Measurements from ENCODE around the gene RAB33B.
"Not testable (repeated sequence)": the region's sequence is repeated elsewhere in the genome, so short reads cannot be mapped to it uniquely, and the experiment has no call there.

RAB33B gene

DNA sequence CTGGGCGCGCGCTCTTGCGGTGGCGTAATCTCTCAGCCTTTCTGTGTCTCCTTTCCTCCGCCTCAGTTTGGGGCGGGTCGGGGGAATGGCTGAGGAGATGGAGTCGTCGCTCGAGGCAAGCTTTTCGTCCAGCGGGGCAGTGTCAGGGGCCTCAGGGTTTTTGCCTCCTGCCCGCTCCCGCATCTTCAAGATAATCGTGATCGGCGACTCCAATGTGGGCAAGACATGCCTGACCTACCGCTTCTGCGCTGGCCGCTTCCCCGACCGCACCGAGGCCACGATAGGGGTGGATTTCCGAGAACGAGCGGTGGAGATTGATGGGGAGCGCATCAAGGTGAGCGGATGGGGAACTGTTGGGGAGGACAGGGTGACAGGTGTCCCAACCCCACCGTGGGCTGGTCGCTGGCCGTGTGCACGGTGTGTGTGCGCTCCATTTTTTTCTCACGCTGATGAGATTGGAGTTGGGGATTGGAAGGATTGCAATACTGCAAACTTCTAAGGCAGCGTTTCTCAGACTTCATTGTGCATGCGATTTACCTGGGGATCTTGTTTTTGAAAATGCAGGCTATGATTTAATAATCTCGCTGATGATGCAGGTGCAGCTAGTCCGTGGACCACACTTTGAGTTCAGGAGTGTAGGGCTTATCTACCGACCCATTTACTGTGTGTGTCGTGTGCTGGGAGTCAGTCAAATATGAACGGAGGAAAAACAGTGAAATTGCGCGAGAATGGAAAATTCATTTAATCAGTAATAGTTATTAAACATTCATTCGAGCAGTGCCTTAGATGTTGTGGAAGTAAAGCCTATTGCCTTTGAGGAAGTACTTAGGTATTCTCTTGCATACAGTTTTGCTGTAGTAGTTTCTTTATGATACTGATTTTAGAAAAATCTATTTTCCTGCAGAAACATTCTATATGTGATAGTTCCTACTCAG is at the start of gene RAB33B:
Gene RAB33B, plus strand, starts transcription at position 11 of the 935 bp plus-strand sequence. Its CDS starts 75 bp downstream, at position 86.
- no peak for DNase-seq (ENCODE audit: low read depth)

GRCh38 chr4:139410312-139410711 is 43.6 kb upstream of the RAB33B start:
- DNase-seq (ENCODE audit: low read depth) = no peak
- no peak overlapping the region for H3K4me3 ChIP-seq (ENCODE audit: low read depth, low read length)

More for the DNA sequence above, at the start of gene RAB33B:
- peak within 1 kb of the TSS; percentile 100 for H3K4me3 ChIP-seq (ENCODE audit: low read depth, low read length)

GRCh38 chr4:139414671-139415210 is 39.2 kb upstream of the RAB33B start:
- DNase-seq (ENCODE audit: low read depth); H3K4me3 ChIP-seq (ENCODE audit: low read depth, low read length): not testable (repeated sequence)

- peak; percentile 3 for DNase-seq (ENCODE audit: low read depth)
- no peak overlapping the region for H3K4me3 ChIP-seq (ENCODE audit: low read depth, low read length)
Observed at GRCh38 chr4:139416073-139416673, 37.7 kb upstream of the RAB33B start.

DNA sequence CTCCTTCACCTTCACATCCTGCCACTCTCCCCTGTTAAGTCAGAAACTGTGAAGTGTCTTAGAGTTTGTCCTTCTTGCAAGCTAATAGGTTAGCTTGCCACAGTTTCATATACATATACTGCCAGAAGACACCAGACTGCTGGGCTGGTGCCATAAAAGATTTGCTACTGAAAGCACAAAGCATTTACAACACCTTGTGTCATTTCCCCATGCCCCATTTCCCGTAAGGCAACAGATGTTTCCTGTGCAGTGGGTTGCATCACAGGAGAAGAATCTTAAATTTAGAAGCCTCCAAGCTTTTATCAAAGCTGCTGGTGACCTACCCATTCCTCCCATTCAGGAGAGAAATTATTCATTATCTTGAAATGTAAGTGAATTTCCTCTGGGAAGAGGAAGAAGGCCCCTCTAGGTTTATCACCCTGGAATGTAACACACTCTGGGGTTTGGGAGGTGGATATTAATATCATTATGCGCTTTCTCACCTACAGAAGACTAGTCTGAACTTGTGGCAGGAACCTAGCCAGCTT is 34.5 kb upstream of the RAB33B start:
- DNase-seq (ENCODE audit: low read depth) = peak; percentile 41
- H3K4me3 ChIP-seq (ENCODE audit: low read depth, low read length) = no peak overlapping the region

GRCh38 chr4:139420652-139421051 is 33.3 kb upstream of the RAB33B start:
- no peak for DNase-seq (ENCODE audit: low read depth)
- no peak overlapping the region for H3K4me3 ChIP-seq (ENCODE audit: low read depth, low read length)

DNA sequence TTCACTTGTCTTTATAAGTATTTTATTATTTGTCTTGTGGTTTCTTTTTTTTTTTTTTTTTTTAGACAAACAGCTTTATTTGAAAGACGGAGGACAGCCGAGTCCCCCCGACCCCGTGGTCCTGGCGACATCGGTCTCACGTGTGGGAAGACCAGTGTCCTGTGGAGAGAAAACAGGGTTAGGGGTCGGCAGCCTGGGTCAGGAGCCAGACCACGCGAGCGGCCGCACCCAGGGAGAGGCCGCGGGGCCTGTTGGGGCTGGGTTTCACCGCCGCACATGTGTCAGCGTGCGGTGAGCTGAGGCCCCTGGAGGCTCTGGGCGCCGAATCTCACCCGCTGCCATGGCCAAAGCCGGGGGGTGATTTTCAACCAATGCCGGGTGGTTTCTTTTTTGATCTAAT is 17.8 kb upstream of the RAB33B start:
- DNase-seq (ENCODE audit: low read depth) = no peak

DNA sequence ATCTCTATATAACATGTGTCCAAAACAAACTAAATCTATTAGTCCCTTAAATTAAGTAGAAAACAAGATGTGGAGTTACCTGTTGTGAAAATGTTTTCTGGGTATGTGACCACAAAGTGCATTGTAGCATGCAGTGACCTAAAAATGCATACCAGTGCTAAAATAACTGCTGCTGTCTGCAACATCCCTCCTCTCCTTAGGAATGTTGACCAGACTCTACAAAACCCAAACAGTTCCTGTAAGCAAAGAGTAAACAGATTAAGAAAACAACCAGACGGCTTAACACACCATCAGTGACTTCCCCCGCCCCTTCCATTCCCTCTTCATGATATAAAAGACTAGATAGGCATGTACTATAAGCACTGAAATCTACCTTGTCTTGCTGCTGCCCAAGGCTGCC is 15.8 kb upstream of the RAB33B start:
- H3K4me3 ChIP-seq (ENCODE audit: low read depth, low read length) = no peak overlapping the region
- no peak for DNase-seq (ENCODE audit: low read depth)

More for the DNA sequence above, 17.8 kb upstream of the RAB33B start:
- no peak overlapping the region for H3K4me3 ChIP-seq (ENCODE audit: low read depth, low read length)

GRCh38 chr4:139441029-139441428 is 12.9 kb upstream of the RAB33B start:
- H3K4me3 ChIP-seq (ENCODE audit: low read depth, low read length) = no peak overlapping the region
- no peak for DNase-seq (ENCODE audit: low read depth)

- DNase-seq (ENCODE audit: low read depth) = no peak
- no peak overlapping the region for H3K4me3 ChIP-seq (ENCODE audit: low read depth, low read length)
Observed at GRCh38 chr4:139443661-139444060, 10.3 kb upstream of the RAB33B start.

GRCh38 chr4:139444881-139445280 is 9.0 kb upstream of the RAB33B start:
- not testable (repeated sequence) for H3K4me3 ChIP-seq (ENCODE audit: low read depth, low read length); DNase-seq (ENCODE audit: low read depth)

GRCh38 chr4:139447078-139447477 is 6.8 kb upstream of the RAB33B start:
- DNase-seq (ENCODE audit: low read depth); H3K4me3 ChIP-seq (ENCODE audit: low read depth, low read length): not testable (repeated sequence)

DNA sequence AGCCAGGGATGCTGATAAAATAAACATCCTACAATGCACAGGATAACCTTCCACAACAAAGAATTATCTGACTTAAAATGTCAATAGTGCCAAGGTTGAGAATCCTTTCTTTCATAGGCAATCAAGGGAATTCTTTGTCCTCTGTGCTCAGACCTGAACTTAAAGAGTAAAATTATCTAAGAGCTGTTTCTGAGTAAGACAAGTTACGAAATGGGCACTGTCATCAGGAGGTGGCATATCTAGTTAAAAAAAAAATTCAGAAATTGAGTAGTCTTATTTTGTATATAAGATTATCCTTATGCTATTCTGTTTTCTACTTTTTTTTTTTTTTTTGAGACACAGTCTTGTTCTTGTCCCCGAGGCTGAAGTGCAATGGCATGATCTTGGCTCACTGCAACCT is 3.3 kb upstream of the RAB33B start:
- no peak for DNase-seq (ENCODE audit: low read depth)

GRCh38 chr4:139451997-139452396 is 1.9 kb upstream of the RAB33B start:
- H3K4me3 ChIP-seq (ENCODE audit: low read depth, low read length) = no peak overlapping the region
- DNase-seq (ENCODE audit: low read depth) = no peak

More for the DNA sequence above, 3.3 kb upstream of the RAB33B start:
- no peak overlapping the region for H3K4me3 ChIP-seq (ENCODE audit: low read depth, low read length)

DNA sequence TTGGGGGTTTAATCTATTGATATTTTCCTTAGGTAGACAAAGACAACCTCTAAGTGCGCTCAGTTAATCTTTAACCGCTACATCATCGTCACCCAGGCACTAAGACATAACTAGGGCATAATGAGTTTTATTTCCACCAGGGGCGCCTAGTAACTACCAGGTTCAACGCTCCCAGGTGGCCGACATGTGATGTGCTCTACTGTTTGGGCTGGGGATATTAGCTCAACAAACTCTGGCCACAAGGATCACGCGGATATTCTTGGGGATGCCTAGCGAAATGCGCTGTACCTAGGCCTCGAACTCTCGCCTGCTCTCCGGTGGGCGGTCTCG is 915 bp upstream of the RAB33B start:
- H3K4me3 ChIP-seq (ENCODE audit: low read depth, low read length) = peak overlapping the region; percentile 100

DNA sequence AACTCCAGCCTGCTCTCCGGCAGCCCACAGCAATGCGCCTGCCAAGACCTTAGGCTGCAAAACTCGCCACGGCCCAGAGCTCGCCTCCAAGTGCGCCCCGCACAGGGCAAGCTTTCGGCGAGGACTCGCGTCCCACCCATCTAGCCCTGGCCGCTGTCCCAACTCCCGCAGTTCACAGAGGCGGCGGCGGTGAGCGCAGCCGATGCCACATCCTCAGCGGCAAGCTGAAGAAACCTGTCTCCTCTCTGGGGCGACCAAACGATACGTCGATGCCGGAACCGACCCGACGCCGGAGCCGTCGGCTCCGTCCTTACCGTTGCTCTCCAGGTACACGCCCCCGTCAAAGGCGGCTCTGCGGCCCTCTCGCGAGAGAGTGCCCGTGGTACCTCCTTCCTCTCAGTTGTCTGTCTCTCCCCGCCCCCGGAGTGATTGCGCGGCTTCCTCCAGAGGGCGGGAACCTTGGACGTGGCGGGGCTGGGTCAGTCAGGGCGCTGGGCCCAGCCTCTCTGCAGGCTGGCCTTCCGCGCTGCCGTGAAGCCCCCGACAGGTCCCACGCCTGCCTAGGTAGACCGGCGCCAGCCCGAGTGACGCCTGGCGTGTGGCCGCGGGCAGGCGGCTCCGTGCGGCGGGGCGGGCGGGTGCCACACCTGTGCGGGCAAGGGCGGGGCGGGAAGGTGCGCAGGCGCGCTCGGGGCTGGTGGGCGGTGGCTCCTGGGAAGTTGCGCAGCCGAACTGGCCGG is 380 bp upstream of the RAB33B start:
- DNase-seq (ENCODE audit: low read depth) = peak; percentile 94
- peak overlapping the region; percentile 100 for H3K4me3 ChIP-seq (ENCODE audit: low read depth, low read length)

More for the DNA sequence above, 915 bp upstream of the RAB33B start:
- no peak for DNase-seq (ENCODE audit: low read depth)

DNA sequence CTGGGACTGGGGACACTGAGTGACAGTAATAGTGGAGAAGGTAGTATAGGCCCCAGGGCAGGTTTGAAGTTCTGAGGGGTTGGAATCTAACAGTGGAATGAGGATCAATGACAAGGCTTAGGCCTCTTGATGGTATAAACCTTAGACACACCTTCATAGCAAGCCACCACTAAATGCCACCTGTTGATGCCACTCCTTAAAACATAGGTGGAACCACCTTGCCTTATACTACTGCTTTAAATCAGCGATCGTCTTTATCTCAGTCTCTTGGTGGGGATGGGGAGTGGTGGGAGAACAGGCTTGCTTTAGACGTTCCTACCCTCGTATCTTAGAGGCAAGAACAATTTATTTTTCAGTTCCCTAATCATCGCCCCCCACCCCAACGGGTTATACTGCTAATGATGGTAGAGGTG is 1.2 kb downstream of the RAB33B start:
- DNase-seq (ENCODE audit: low read depth) = no peak
- peak overlapping the region; percentile 100 for H3K4me3 ChIP-seq (ENCODE audit: low read depth, low read length)

- DNase-seq (ENCODE audit: low read depth) = no peak
- H3K4me3 ChIP-seq (ENCODE audit: low read depth, low read length) = no peak overlapping the region
Observed at GRCh38 chr4:139457318-139457717, 3.4 kb downstream of the RAB33B start.

- no peak overlapping the region for H3K4me3 ChIP-seq (ENCODE audit: low read depth, low read length)
- no peak for DNase-seq (ENCODE audit: low read depth)
Observed at GRCh38 chr4:139458543-139458942, 4.6 kb downstream of the RAB33B start.

- H3K4me3 ChIP-seq (ENCODE audit: low read depth, low read length) = no peak overlapping the region
- DNase-seq (ENCODE audit: low read depth) = no peak
Observed at GRCh38 chr4:139458999-139459398, 5.1 kb downstream of the RAB33B start.

Data from skeletal muscle cell (primary cell).